ENCODE data around the gene FHIP1A.

DNA sequence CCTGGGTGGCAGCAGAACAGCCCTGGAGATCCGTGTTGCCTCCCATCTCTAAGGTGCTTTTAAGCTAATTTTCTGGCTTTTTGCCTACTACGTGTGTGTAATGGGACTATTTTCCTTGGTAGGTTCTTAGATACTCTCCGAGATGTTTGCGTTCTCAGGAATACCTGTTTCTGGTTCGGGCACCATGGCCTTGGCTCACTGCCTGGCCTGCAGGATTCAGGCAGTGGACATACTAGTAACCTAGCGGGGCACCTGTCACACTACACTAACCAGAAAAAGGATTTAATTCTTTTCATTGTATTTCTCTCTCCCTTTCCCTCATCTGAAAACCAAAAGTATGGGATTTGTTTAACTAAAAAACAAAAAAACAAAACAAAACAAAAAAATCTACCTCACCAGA is 29.2 kb downstream of the FHIP1A start:
- TF ChIP-seq, protein P1, sequence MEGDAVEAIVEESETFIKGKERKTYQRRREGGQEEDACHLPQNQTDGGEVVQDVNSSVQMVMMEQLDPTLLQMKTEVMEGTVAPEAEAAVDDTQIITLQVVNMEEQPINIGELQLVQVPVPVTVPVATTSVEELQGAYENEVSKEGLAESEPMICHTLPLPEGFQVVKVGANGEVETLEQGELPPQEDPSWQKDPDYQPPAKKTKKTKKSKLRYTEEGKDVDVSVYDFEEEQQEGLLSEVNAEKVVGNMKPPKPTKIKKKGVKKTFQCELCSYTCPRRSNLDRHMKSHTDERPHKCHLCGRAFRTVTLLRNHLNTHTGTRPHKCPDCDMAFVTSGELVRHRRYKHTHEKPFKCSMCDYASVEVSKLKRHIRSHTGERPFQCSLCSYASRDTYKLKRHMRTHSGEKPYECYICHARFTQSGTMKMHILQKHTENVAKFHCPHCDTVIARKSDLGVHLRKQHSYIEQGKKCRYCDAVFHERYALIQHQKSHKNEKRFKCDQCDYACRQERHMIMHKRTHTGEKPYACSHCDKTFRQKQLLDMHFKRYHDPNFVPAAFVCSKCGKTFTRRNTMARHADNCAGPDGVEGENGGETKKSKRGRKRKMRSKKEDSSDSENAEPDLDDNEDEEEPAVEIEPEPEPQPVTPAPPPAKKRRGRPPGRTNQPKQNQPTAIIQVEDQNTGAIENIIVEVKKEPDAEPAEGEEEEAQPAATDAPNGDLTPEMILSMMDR (IDR thresholded peaks at IDR 0.05 in 4 of 5, conservative IDR thresholded peaks at IDR 0.05 in 1 of 5): no peak
- no peak for TF ChIP-seq POLR2A (IDR thresholded peaks at IDR 0.05)

All from gastrocnemius medialis (tissue), 4 donors.